KMS-11 (cell line): ENCODE results near the gene CENPP.

Experiments
- H2AFZ ChIP-seq: fragments of 200-600 bp; sonication (generic); 2 replicates; pipeline ENCODE4 v1.6.1; 2016; ENCODE audit warnings: antibody characterized with exemption, mixed run types, low read depth
- H3K27ac ChIP-seq: fragments of 200-600 bp; sonication (generic); 2 replicates; pipeline ENCODE4 v1.6.1; 2016; ENCODE audit warnings: mild to moderate bottlenecking, mixed run types
- H3K27me3 ChIP-seq: fragments of 200-600 bp; sonication (generic); 2 replicates; pipeline ENCODE4 v1.6.1; 2017; ENCODE audit warnings: mild to moderate bottlenecking, low read depth, mixed run types, moderate library complexity; ENCODE audit not compliant: insufficient read depth
- H3K36me3 ChIP-seq: fragments of 200-600 bp; sonication (generic); 2 replicates; pipeline ENCODE4 v1.6.1; 2017; ENCODE audit warnings: mild to moderate bottlenecking, mixed run types; ENCODE audit not compliant: insufficient read depth
- H3K4me1 ChIP-seq: fragments of 200-600 bp; sonication (generic); 2 replicates; pipeline ENCODE4 v1.6.1; 2016; ENCODE audit warnings: mild to moderate bottlenecking, low read depth, mixed run types; ENCODE audit not compliant: poor library complexity, severe bottlenecking
- H3K4me2 ChIP-seq: fragments of 200-600 bp; sonication (generic); 2 replicates; pipeline ENCODE4 v1.7.0; 2016; ENCODE audit warnings: mild to moderate bottlenecking, mixed run types
- H3K4me3 ChIP-seq: fragments of 200-600 bp; sonication (generic); IDR thresholded peaks from 2 replicates; pipeline ENCODE4 v1.6.1; 2017; ENCODE audit warnings: low read depth, low read length, mixed read lengths; ENCODE audit not compliant: insufficient read depth
- H3K79me2 ChIP-seq: fragments of 200-600 bp; sonication (generic); 2 replicates; pipeline ENCODE4 v1.6.1; 2016; ENCODE audit warnings: low read depth, mixed run types; ENCODE audit not compliant: insufficient read depth
- H3K9ac ChIP-seq: fragments of 200-600 bp; sonication (generic); 2 replicates; pipeline ENCODE4 v1.6.1; 2016; ENCODE audit warnings: mild to moderate bottlenecking, mixed run types
- H4K20me1 ChIP-seq: fragments of 200-600 bp; sonication (generic); 2 replicates; pipeline ENCODE4 v1.6.1; 2016; ENCODE audit warnings: mild to moderate bottlenecking, mixed run types; ENCODE audit not compliant: insufficient read depth
- CTCF ChIP-seq: fragments of 200-600 bp; sonication (generic); conservative IDR thresholded peaks from 2 replicates; pipeline ENCODE4 v1.6.1; 2017; ENCODE audit warnings: low read depth, mild to moderate bottlenecking, antibody characterized with exemption, low read length, moderate library complexity, mixed read lengths

Gene CENPP

GRCh38 chr9:92608909-92609445 lies 283.2 kb downstream of the CENPP start:
- Histone ChIP-seq H3K4me1 (peaks cover 28% of the 10 kb centered on the region), H3K27me3 (no peaks in the 10 kb centered on the region), H4K20me1 (no peaks in the 10 kb centered on the region), H3K79me2 (no peaks in the 10 kb centered on the region), H3K36me3 (no peaks in the 10 kb centered on the region), H2AFZ (no peak overlapping the region), H3K9ac (no peak overlapping the region), H3K27ac (no peak overlapping the region), H3K4me2 (no peak overlapping the region), H3K4me3 (no peak overlapping the region)
- no peak for TF ChIP-seq CTCF

GRCh38 chr9:92610470-92611420 lies 285.0 kb downstream of the CENPP start:
- no peak overlapping the region for H3K27ac ChIP-seq
- H3K9ac ChIP-seq = no peak overlapping the region
- peaks cover 3% of the 10 kb centered on the region; the same call in 1 of the 2 replicates for H3K36me3 ChIP-seq

GRCh38 chr9:92611621-92612285 lies 286.0 kb downstream of the CENPP start:
- no peaks in the 10 kb centered on the region for H4K20me1 ChIP-seq
- H3K4me1 ChIP-seq = peaks cover 17% of the 10 kb centered on the region
- H3K79me2 ChIP-seq = no peaks in the 10 kb centered on the region
- no peak overlapping the region for H2AFZ ChIP-seq
- H3K4me2 ChIP-seq = no peak overlapping the region
- H3K9ac ChIP-seq = no peak overlapping the region
- H3K4me3 ChIP-seq = no peak overlapping the region
- no peaks in the 10 kb centered on the region for H3K27me3 ChIP-seq
- TF ChIP-seq CTCF = no peak
- H3K36me3 ChIP-seq = peaks cover 3% of the 10 kb centered on the region; the same call in 1 of the 2 replicates
- no peak overlapping the region for H3K27ac ChIP-seq

More at GRCh38 chr9:92610470-92611420, 285.0 kb downstream of the CENPP start:
- no peak for TF ChIP-seq CTCF
- Histone ChIP-seq H2AFZ (no peak overlapping the region), H3K79me2 (no peaks in the 10 kb centered on the region), H3K27me3 (no peaks in the 10 kb centered on the region), H4K20me1 (no peaks in the 10 kb centered on the region), H3K4me1 (peaks cover 23% of the 10 kb centered on the region), H3K4me2 (no peak overlapping the region), H3K4me3 (no peak overlapping the region)

- peaks cover 3% of the 10 kb centered on the region; the same call in 1 of the 2 replicates for H3K36me3 ChIP-seq
- no peaks in the 10 kb centered on the region for H4K20me1 ChIP-seq
- H3K4me2 ChIP-seq = no peak overlapping the region
- H3K4me3 ChIP-seq = no peak overlapping the region
- H2AFZ ChIP-seq = no peak overlapping the region
- H3K4me1 ChIP-seq = peaks cover 12% of the 10 kb centered on the region
- TF ChIP-seq CTCF = no peak
- no peak overlapping the region for H3K27ac ChIP-seq
- no peaks in the 10 kb centered on the region for H3K27me3 ChIP-seq
- H3K9ac ChIP-seq = no peak overlapping the region
- H3K79me2 ChIP-seq = no peaks in the 10 kb centered on the region
Observed at GRCh38 chr9:92612292-92612691, 286.5 kb downstream of the CENPP start.
